Measurements from ENCODE around the gene ST6GALNAC6. TPM values are rescaled to one million over a fixed set of nuclear protein-coding genes. Genes with fewer than 3 reads are reported as not detected.

Gene ST6GALNAC6
- polyA plus RNA-seq, 1 experiment, result 40.6 TPM

- ChIA-PET POLR2A (interaction anchor here (0.6 kb wide), 1 partner anchor 139 kb away, joined by 3 read pairs; no protein-coding TSS in a partner anchor), CTCF (interaction anchor here (0.7 to 1.2 kb wide), 5 partner anchors 9 to 189 kb away, joined by 3 to 8 read pairs (median 4); no protein-coding TSS in a partner anchor)
- peak within 1 kb of the TSS; percentile 90 for H3K27ac ChIP-seq (ENCODE audit: low read depth, low read length)
- H3K4me3 ChIP-seq (ENCODE audit: low read depth, low read length), result peak within 1 kb of the TSS; percentile 65
- no peaks in the 10 kb centered on the region for H3K27me3 ChIP-seq (ENCODE audit: control insufficient read depth, insufficient read depth, low read length)
- no peak for DNase-seq (ENCODE audit: low read depth, low spot score)
- peak; percentile 37 for TF ChIP-seq CTCF (IDR thresholded peaks at IDR 0.05; ENCODE audit: low read depth, low read length)
- no peaks in the 10 kb centered on the region; the same call in 1 of the 2 replicates for H3K9me3 ChIP-seq (ENCODE audit: control insufficient read depth, insufficient read depth, low read length)
Observed at GRCh38 chr9:127930231-127931091, 31.1 kb upstream of the ST6GALNAC6 start, which contains the start of gene PIP5KL1. Gene PIP5KL1, minus strand, starts transcription at chr9:127930777. Its CDS starts 25 bp downstream, at chr9:127930752.

GRCh38 chr9:127929625-127929979, 30.2 kb upstream of the ST6GALNAC6 start:
- no peak for DNase-seq (ENCODE audit: low read depth, low spot score)
- no peak overlapping the region for H3K27ac ChIP-seq (ENCODE audit: low read depth, low read length)
- POLR2A ChIA-PET, result no interaction called here
- no peaks in the 10 kb centered on the region for H3K27me3 ChIP-seq (ENCODE audit: control insufficient read depth, insufficient read depth, low read length)
- CTCF ChIA-PET, result interaction anchor here (0.8 to 1.3 kb wide), 4 partner anchors 8 to 188 kb away, joined by 4 to 8 read pairs (median 5); no protein-coding TSS in a partner anchor
- TF ChIP-seq CTCF (IDR thresholded peaks at IDR 0.05; ENCODE audit: low read depth, low read length), result no peak
- no peaks in the 10 kb centered on the region; the same call in 1 of the 2 replicates for H3K9me3 ChIP-seq (ENCODE audit: control insufficient read depth, insufficient read depth, low read length)
- no peak overlapping the region for H3K4me3 ChIP-seq (ENCODE audit: low read depth, low read length)

- H3K4me3 ChIP-seq (ENCODE audit: low read depth, low read length), result no peak overlapping the region
- no peak overlapping the region for H3K27ac ChIP-seq (ENCODE audit: low read depth, low read length)
- CTCF ChIA-PET, result interaction anchor here (1.0 to 1.3 kb wide), 2 partner anchors 9 to 106 kb away, joined by 3 to 4 read pairs; no protein-coding TSS in a partner anchor
- H3K9me3 ChIP-seq (ENCODE audit: control insufficient read depth, insufficient read depth, low read length), result no peaks in the 10 kb centered on the region; the same call in 1 of the 2 replicates
- DNase-seq (ENCODE audit: low read depth, low spot score), result no peak
- TF ChIP-seq CTCF (IDR thresholded peaks at IDR 0.05; ENCODE audit: low read depth, low read length), result no peak
- no peaks in the 10 kb centered on the region for H3K27me3 ChIP-seq (ENCODE audit: control insufficient read depth, insufficient read depth, low read length)
- POLR2A ChIA-PET, result no interaction called here
Observed at GRCh38 chr9:127928676-127929624, 29.5 kb upstream of the ST6GALNAC6 start.

- CTCF ChIA-PET, result interaction anchor here (1.0 to 1.3 kb wide), 2 partner anchors 9 to 107 kb away, joined by 3 to 4 read pairs; no protein-coding TSS in a partner anchor
- POLR2A ChIA-PET, result no interaction called here
- Histone ChIP-seq H3K27me3 (ENCODE audit: control insufficient read depth, insufficient read depth, low read length) (no peaks in the 10 kb centered on the region), H3K27ac (ENCODE audit: low read depth, low read length) (no peak overlapping the region), H3K9me3 (ENCODE audit: control insufficient read depth, insufficient read depth, low read length) (no peaks in the 10 kb centered on the region; the same call in 1 of the 2 replicates), H3K4me3 (ENCODE audit: low read depth, low read length) (no peak overlapping the region)
- no peak for TF ChIP-seq CTCF (IDR thresholded peaks at IDR 0.05; ENCODE audit: low read depth, low read length)
- DNase-seq (ENCODE audit: low read depth, low spot score), result no peak
Observed at GRCh38 chr9:127927988-127928675, 28.7 kb upstream of the ST6GALNAC6 start.
